ENCODE data around the gene CNOT11.

The CNOT11 gene

GRCh38 chr2:101262142-101262541 is 9.5 kb downstream of the CNOT11 start:
- H3K27ac ChIP-seq = no peak overlapping the region
- TF ChIP-seq CTCF (conservative IDR thresholded peaks at IDR 0.05; ENCODE audit: low read depth, low read length) = no peak
- no peaks in the 10 kb centered on the region for H4K20me1 ChIP-seq (ENCODE audit: insufficient read depth)
- H3K4me2 ChIP-seq = no peak overlapping the region
- no peak overlapping the region for H3K4me3 ChIP-seq (IDR thresholded peaks at IDR 0.05; ENCODE audit: insufficient read depth, low read depth, low read length)
- no peaks in the 10 kb centered on the region for H3K27me3 ChIP-seq (ENCODE audit: insufficient read depth, low read depth)
- no peaks in the 10 kb centered on the region for H3K79me2 ChIP-seq (ENCODE audit: insufficient read depth, low read depth)
- peaks cover 8% of the 10 kb centered on the region; the same call in 1 of the 2 replicates for H3K36me3 ChIP-seq (ENCODE audit: insufficient read depth)
- H3K9ac ChIP-seq = no peak overlapping the region
- H3K4me1 ChIP-seq (ENCODE audit: low read depth, poor library complexity, severe bottlenecking) = peaks cover 8% of the 10 kb centered on the region
- H2AFZ ChIP-seq (ENCODE audit: low read depth) = no peak overlapping the region

- Histone ChIP-seq H4K20me1 (ENCODE audit: insufficient read depth) (no peaks in the 10 kb centered on the region), H3K27me3 (ENCODE audit: insufficient read depth, low read depth) (no peaks in the 10 kb centered on the region), H3K4me3 (IDR thresholded peaks at IDR 0.05; ENCODE audit: insufficient read depth, low read depth, low read length) (no peak overlapping the region), H2AFZ (ENCODE audit: low read depth) (no peak overlapping the region), H3K9ac (no peak overlapping the region), H3K79me2 (ENCODE audit: insufficient read depth, low read depth) (no peaks in the 10 kb centered on the region), H3K4me1 (ENCODE audit: low read depth, poor library complexity, severe bottlenecking) (peaks cover 8% of the 10 kb centered on the region), H3K27ac (no peak overlapping the region), H3K36me3 (ENCODE audit: insufficient read depth) (peaks cover 8% of the 10 kb centered on the region; the same call in 1 of the 2 replicates), H3K4me2 (no peak overlapping the region)
- no peak for TF ChIP-seq CTCF (conservative IDR thresholded peaks at IDR 0.05; ENCODE audit: low read depth, low read length)
Measured at GRCh38 chr2:101263377-101263800, 10.7 kb downstream of the CNOT11 start.

GRCh38 chr2:101264360-101264939 is 11.8 kb downstream of the CNOT11 start:
- Histone ChIP-seq H4K20me1 (ENCODE audit: insufficient read depth) (no peaks in the 10 kb centered on the region), H3K9ac (no peak overlapping the region), H3K27me3 (ENCODE audit: insufficient read depth, low read depth) (no peaks in the 10 kb centered on the region), H3K4me3 (IDR thresholded peaks at IDR 0.05; ENCODE audit: insufficient read depth, low read depth, low read length) (no peak overlapping the region), H3K4me2 (no peak overlapping the region), H2AFZ (ENCODE audit: low read depth) (no peak overlapping the region), H3K36me3 (ENCODE audit: insufficient read depth) (peaks cover 8% of the 10 kb centered on the region; the same call in 1 of the 2 replicates), H3K79me2 (ENCODE audit: insufficient read depth, low read depth) (no peaks in the 10 kb centered on the region), H3K4me1 (ENCODE audit: low read depth, poor library complexity, severe bottlenecking) (peaks cover 8% of the 10 kb centered on the region), H3K27ac (no peak overlapping the region)
- no peak for TF ChIP-seq CTCF (conservative IDR thresholded peaks at IDR 0.05; ENCODE audit: low read depth, low read length)

- peaks cover 8% of the 10 kb centered on the region; the same call in 1 of the 2 replicates for H3K36me3 ChIP-seq (ENCODE audit: insufficient read depth)
- no peak overlapping the region for H3K9ac ChIP-seq
- H3K4me3 ChIP-seq (IDR thresholded peaks at IDR 0.05; ENCODE audit: insufficient read depth, low read depth, low read length) = no peak overlapping the region
- no peak overlapping the region for H2AFZ ChIP-seq (ENCODE audit: low read depth)
- H3K4me2 ChIP-seq = no peak overlapping the region
- H4K20me1 ChIP-seq (ENCODE audit: insufficient read depth) = no peaks in the 10 kb centered on the region
- peaks cover 8% of the 10 kb centered on the region for H3K4me1 ChIP-seq (ENCODE audit: low read depth, poor library complexity, severe bottlenecking)
- no peak for TF ChIP-seq CTCF (conservative IDR thresholded peaks at IDR 0.05; ENCODE audit: low read depth, low read length)
- H3K27me3 ChIP-seq (ENCODE audit: insufficient read depth, low read depth) = no peaks in the 10 kb centered on the region
- H3K79me2 ChIP-seq (ENCODE audit: insufficient read depth, low read depth) = no peaks in the 10 kb centered on the region
- no peak overlapping the region for H3K27ac ChIP-seq
Measured at GRCh38 chr2:101265893-101266499, 13.3 kb downstream of the CNOT11 start.
